HepG2 (cell line): Measurements from ENCODE around the gene ZDHHC24. TPM values are rescaled to one million over a fixed set of nuclear protein-coding genes. Genes with fewer than 3 reads are reported as not detected.

Experiments used
- ATAC-seq: fragments of 200-7000 bp; cut with Tn5 transposase; 3 replicates; pipeline ENCODE4 v1.9.1; 2020; ENCODE audit warnings: mild to moderate bottlenecking, moderate library complexity
- BruUV-seq: library from RNA; stranded (reverse); fragments of 400-500 nt; replicated peaks from 2 replicates; lab custom pipeline; 2021; lab: Mats Ljungman, UMichigan
- CTCF ChIA-PET: fragments of 300-600 bp; formaldehyde crosslinking; extraction: SDS; loops from one replicate; lab custom pipeline; 2021; ENCODE audit warnings: low total read pairs, inconsistent platforms, low intra/inter-chr PET ratio; lab: Yijun Ruan, JAX
- POLR2A ChIA-PET: fragments of 350-600 bp; sonication (Branson Sonifier 250); formaldehyde crosslinking; loops from one replicate; lab custom pipeline; 2020; ENCODE audit warnings: antibody characterized with exemption, inconsistent platforms; lab: Yijun Ruan, JAX
- DNase-seq: peaks from one replicate; pipeline ENCODE4 v3.0.0-alpha.2; 2015; ENCODE audit warnings: low spot score
- FAIRE-seq: peaks from 3 replicates; lab custom pipeline; 2011; peaks lifted over from hg19 to GRCh38; lab: Jason Lieb, UNC
- H2AFZ ChIP-seq: one replicate; pipeline ENCODE4 v1.6.1; 2011; ENCODE audit warnings: low read length, inconsistent platforms
- H3K27ac ChIP-seq: fragments of 300-600 bp; 3 replicates; pipeline ENCODE4 v1.8.0; 2011; ENCODE audit warnings: mixed run types, mild to moderate bottlenecking, mixed read lengths, low read length, inconsistent platforms; ENCODE audit not compliant: insufficient read depth; ENCODE audit errors: extremely low read length
- H3K27me3 ChIP-seq, 2 experiments: fragments of 200-600 bp in 1 of 2; 2 replicates in 1 of 2; 3 replicates in 1 of 2; pipeline versions ENCODE4 v1.6.0 to v1.8.0; 2011; ENCODE audit warnings: low read length in 2 of 2, mild to moderate bottlenecking in 2 of 2, moderate library complexity in 2 of 2, inconsistent platforms in 1 of 2; ENCODE audit not compliant: insufficient read depth in 2 of 2, control insufficient read depth in 1 of 2
- H3K36me3 ChIP-seq, 2 experiments: fragments of 200-600 bp in 1 of 2; replicated peaks in 1 of 2; 2 replicates in 1 of 2; 3 replicates in 1 of 2; pipeline versions ENCODE4 v1.5.1 to v1.8.0; 2011; ENCODE audit warnings: low read length in 2 of 2, inconsistent platforms in 1 of 2; ENCODE audit not compliant: insufficient read depth in 2 of 2, control insufficient read depth in 1 of 2
- H3K4me1 ChIP-seq: 2 replicates; pipeline ENCODE4 v1.5.1; 2012; ENCODE audit warnings: low read length, inconsistent platforms; ENCODE audit not compliant: insufficient read depth
- H3K4me2 ChIP-seq: 2 replicates; pipeline ENCODE4 v1.6.0; 2011; ENCODE audit warnings: low read depth, low read length, inconsistent platforms
- H3K4me3 ChIP-seq, 3 experiments: fragments of 200-600 bp in 1 of 3; sonication (generic), shearing (Covaris generic) in 1 of 3; replicated peaks in 1 of 3; 2 replicates each; pipeline ENCODE4 v1.5.1; 2011 to 2016; ENCODE audit warnings: low read length in 3 of 3, inconsistent platforms in 2 of 3, low read depth in 2 of 3, mild to moderate bottlenecking in 2 of 3, control low read depth in 1 of 3, mixed read lengths in 1 of 3; ENCODE audit not compliant: insufficient read depth in 1 of 3
- H3K79me2 ChIP-seq: one replicate; pipeline ENCODE4 v1.6.1; 2011; ENCODE audit warnings: low read length, inconsistent platforms; ENCODE audit not compliant: insufficient read depth
- H3K9ac ChIP-seq: 2 replicates; pipeline ENCODE4 v1.6.0; 2011; ENCODE audit warnings: mild to moderate bottlenecking, low read depth, low read length, inconsistent platforms; ENCODE audit not compliant: insufficient read depth
- H3K9me3 ChIP-seq: 2 replicates; pipeline ENCODE4 v1.5.1; 2012; ENCODE audit warnings: mild to moderate bottlenecking, low read length
- H4K20me1 ChIP-seq: 2 replicates; pipeline ENCODE4 v1.6.0; 2011; ENCODE audit warnings: inconsistent platforms, mild to moderate bottlenecking, low read length, moderate library complexity; ENCODE audit not compliant: insufficient read depth
- ADNP ChIP-seq: sonication (generic); formaldehyde crosslinking; IDR thresholded peaks from 2 replicates; pipeline ENCODE4 v1.4.0; 2020; ENCODE audit warnings: missing genetic modification reagents
- GZF1 ChIP-seq: sonication (generic); formaldehyde crosslinking; IDR thresholded peaks from 2 replicates; pipeline ENCODE4 v1.5.1; 2020; ENCODE audit warnings: mild to moderate bottlenecking, missing genetic modification reagents
- HES4 ChIP-seq: sonication (generic); formaldehyde crosslinking; IDR thresholded peaks from 2 replicates; pipeline ENCODE4 v1.9.0; 2021; ENCODE audit warnings: mild to moderate bottlenecking, missing genetic modification reagents, borderline replicate concordance
- SIX4 ChIP-seq: sonication (generic); formaldehyde crosslinking; IDR thresholded peaks from 2 replicates; pipeline ENCODE4 v1.4.0; 2020; ENCODE audit warnings: missing genetic modification reagents
- ZNF629 ChIP-seq: sonication (generic); formaldehyde crosslinking; conservative IDR thresholded peaks from 2 replicates; pipeline ENCODE4 v1.5.0; 2020; ENCODE audit warnings: missing genetic modification reagents
- ZNF652 ChIP-seq: IDR thresholded peaks from 2 replicates; pipeline ENCODE4 v1.6.1; 2016; ENCODE audit warnings: low read depth, borderline replicate concordance
- WGBS: methylation state at CpG from one replicate; pipeline ENCODE4 v1.1.6; 2017; ENCODE audit warnings: low lambda C conversion rate; 5-methylcytosine and 5-hydroxymethylcytosine counted together
- in situ Hi-C: cut with HindIII; loops from 2 replicates; pipeline ENCODE4 v1.10.0; 2017; ENCODE audit warnings: low pct_unique_long_range_greater_than_20kb; ENCODE audit not compliant: extremely low pct_ligation_motif_present
- intact Hi-C: fragments of 100-400 bp; cut with micrococcal nuclease; formaldehyde crosslinking; loops from one replicate; pipeline ENCODE4 v1.10.0; 2022; ENCODE audit not compliant: unreplicated experiment
- polyA plus RNA-seq, 8 experiments: library from polyadenylated mRNA; depleted of rRNA in 3 of 8; stranded (reverse) in 7 of 8; unstranded in 1 of 8; fragments of >200 nt; fragmentation: Illumina TruSeq in 4 of 8; extraction: Trizol in 4 of 8; gene quantifications; 2 replicates each; pipeline versions ENCODE4 v1.2.1 to v1.2.3, GENCODE V29; 2011 to 2016; ENCODE audit warnings: low read depth in 4 of 8, missing spikeins in 1 of 8, mixed read lengths in 1 of 8; ENCODE audit not compliant: insufficient read depth in 1 of 8
- total RNA-seq, 5 experiments: library from RNA; depleted of rRNA; stranded (reverse); fragments of >200 nt; fragmentation: Illumina TruSeq; extraction: Trizol; gene quantifications; 2 replicates each; pipeline ENCODE4 v1.2.3, GENCODE V29; 2016; ENCODE audit warnings: low read depth in 1 of 5

The ZDHHC24 gene
- total and polyA plus RNA-seq, 2 of the 13 experiments (the other 11 are each of a cell fraction or from before 2014, with no cell fraction given) = 4.3 TPM

- TF ChIP-seq ZNF652 (no peak), SIX4 (CRISPR knock-in tag) (peak; percentile 87; the same call in 1 of the 2 replicates)
These were observed 1.8 kb upstream of the ZDHHC24 start (continued) for GRCh38 chr11:66547662-66548009.

GRCh38 chr11:66546966-66547661 lies 1.3 kb upstream of the ZDHHC24 start:
- Histone ChIP-seq H3K4me2 (peak overlapping the region; percentile 97), H4K20me1 (no peaks in the 10 kb centered on the region), H3K9me3 (no peaks in the 10 kb centered on the region), H3K36me3 (no peaks in the 10 kb centered on the region), H2AFZ (no peak overlapping the region), H3K27me3 (peaks cover 2 to 11% of the 10 kb centered on the region in 2 experiments; a peak in 4 of 5 replicates), H3K79me2 (no peaks in the 10 kb centered on the region), H3K9ac (peak overlapping the region; percentile 40; the same call in 1 of the 2 replicates), H3K27ac (no peak overlapping the region), H3K4me1 (peaks cover 47% of the 10 kb centered on the region), H3K4me3 (peak overlapping the region; percentile 69 to 93 (median 83); a peak in 5 of 6 replicates)
- DNase-seq = no peak
- intact Hi-C loops (loop anchor here (1.0 kb wide), 1 partner anchor 67 kb away; the partner anchor contains the start of gene DPP3), in situ Hi-C loops (no loop called here)
- 16% methylated on average over 14 of the region's 18 CpGs for WGBS
- ATAC-seq = peak; percentile 4; the same call in 1 of the 3 replicates
- FAIRE-seq = no peak
- POLR2A ChIA-PET = interaction anchor here (1.2 to 2.9 kb wide), 6 partner anchors 38 to 131 kb away, joined by 5 to 17 read pairs (median 11); partner anchors contain the start of genes CCDC87, CCS, DPP3 and RBM14
- BruUV-seq = no TSS peak
- CTCF ChIA-PET = no interaction called here
- TF ChIP-seq HES4 (CRISPR knock-in tag) (0 out of 2 replicates have a peak, but pooled peaks have one; percentile 19), GZF1 (CRISPR knock-in tag) (no peak), ZNF629 (peak; percentile 95), ADNP (CRISPR knock-in tag) (peak; percentile 55; the same call in 1 of the 2 replicates)
